GM18909 (cell line): ENCODE measurements around the gene SLC5A9.
"Not testable (repeated sequence)": the region's sequence is repeated elsewhere in the genome, so short reads cannot be mapped to it uniquely, and the experiment has no call there.

Experiments used
- ATAC-seq: cut with Tn5 transposase; IDR thresholded peaks from one replicate; pipeline ENCODE4 v1.9.1; 2021; ENCODE audit warnings: mild to moderate bottlenecking; ENCODE audit not compliant: unreplicated experiment, poor library complexity

The SLC5A9 gene

GRCh38 chr1:48294094-48294493 lies 71.6 kb downstream of the SLC5A9 start:
- not testable (repeated sequence) for ATAC-seq

- no peak for ATAC-seq
These were observed 72.1 kb downstream of the SLC5A9 start for GRCh38 chr1:48294656-48295055.
